Body of pancreas (tissue), 4 donors: Measurements from ENCODE around the gene CFAP77. TPM values are rescaled to one million over a fixed set of nuclear protein-coding genes. Genes with fewer than 3 reads are reported as not detected.

Source experiments
- ATAC-seq: fragments of 150-250 bp; one replicate; pipeline ENCODE4 v1.9.1; 2016
- DNase-seq, 4 donors: peaks; one replicate each; pipeline ENCODE4 v3.0.0-alpha.2; 2019
- H3K27ac ChIP-seq, 4 donors: fragments of 200-600 bp; sonication (generic); 1 replicate in 3 of 4; 2 replicates in 1 of 4; pipeline versions ENCODE4 v1.5.1 to v1.6.1; 2016 to 2019; ENCODE audit warnings: mild to moderate bottlenecking in 1 of 4, mixed read lengths in 1 of 4, moderate library complexity in 1 of 4
- H3K27me3 ChIP-seq, 2 donors: fragments of 200-600 bp; sonication (generic); one replicate each; pipeline ENCODE4 v1.6.0; 2016; ENCODE audit warnings: mild to moderate bottlenecking in 1 of 2
- H3K36me3 ChIP-seq, 2 donors: fragments of 200-600 bp; sonication (generic); replicated peaks in 1 of 2; 2 replicates each; pipeline ENCODE4 v1.5.1; 2016; ENCODE audit warnings: low read depth in 2 of 2; ENCODE audit not compliant: insufficient read depth in 1 of 2
- H3K4me1 ChIP-seq: fragments of 200-600 bp; sonication (generic); one replicate; pipeline ENCODE4 v1.6.0; 2016
- H3K4me3 ChIP-seq, 2 donors: fragments of 200-600 bp; sonication (generic); 1 replicate in 1 of 2; 2 replicates in 1 of 2; pipeline ENCODE4 v1.5.1; 2016 to 2019
- H3K9me3 ChIP-seq, 3 donors: fragments of 200-600 bp; sonication (generic); 1 replicate in 2 of 3; 2 replicates in 1 of 3; pipeline ENCODE4 v1.5.1; 2016
- POLR2A ChIP-seq, 3 donors: fragments of 450-650 bp; IDR thresholded peaks; one replicate each; pipeline ENCODE4 v1.6.1; 2016; ENCODE audit warnings: antibody characterized with exemption in 3 of 3, mild to moderate bottlenecking in 2 of 3
- WGBS, 2 donors: methylation state at CpG; one replicate each; pipeline ENCODE4 v1.1.5; 2017; 5-methylcytosine and 5-hydroxymethylcytosine counted together
- intact Hi-C: fragments of 100-400 bp; cut with DNase I; formaldehyde crosslinking; loops from one replicate; pipeline ENCODE4 v1.15.1; 2023
- total RNA-seq, 2 donors: library from RNA; depleted of rRNA; stranded (reverse); fragments of >200 nt; gene quantifications; one replicate each; pipeline ENCODE4 v1.1.0, GENCODE V29; 2016
- TF ChIP-seq, protein P1 (sequence below), 7 experiments: fragments of 450-650 bp in 4 of 7; fragments of 200-600 bp in 3 of 7; sonication (generic) in 3 of 7; IDR thresholded peaks; one replicate each; pipeline ENCODE4 v1.5.1; 2016 to 2019; ENCODE audit warnings: antibody characterized with exemption in 7 of 7

CFAP77 gene
- total RNA-seq, 2 donors from 2014 or later = not detected

DNA sequence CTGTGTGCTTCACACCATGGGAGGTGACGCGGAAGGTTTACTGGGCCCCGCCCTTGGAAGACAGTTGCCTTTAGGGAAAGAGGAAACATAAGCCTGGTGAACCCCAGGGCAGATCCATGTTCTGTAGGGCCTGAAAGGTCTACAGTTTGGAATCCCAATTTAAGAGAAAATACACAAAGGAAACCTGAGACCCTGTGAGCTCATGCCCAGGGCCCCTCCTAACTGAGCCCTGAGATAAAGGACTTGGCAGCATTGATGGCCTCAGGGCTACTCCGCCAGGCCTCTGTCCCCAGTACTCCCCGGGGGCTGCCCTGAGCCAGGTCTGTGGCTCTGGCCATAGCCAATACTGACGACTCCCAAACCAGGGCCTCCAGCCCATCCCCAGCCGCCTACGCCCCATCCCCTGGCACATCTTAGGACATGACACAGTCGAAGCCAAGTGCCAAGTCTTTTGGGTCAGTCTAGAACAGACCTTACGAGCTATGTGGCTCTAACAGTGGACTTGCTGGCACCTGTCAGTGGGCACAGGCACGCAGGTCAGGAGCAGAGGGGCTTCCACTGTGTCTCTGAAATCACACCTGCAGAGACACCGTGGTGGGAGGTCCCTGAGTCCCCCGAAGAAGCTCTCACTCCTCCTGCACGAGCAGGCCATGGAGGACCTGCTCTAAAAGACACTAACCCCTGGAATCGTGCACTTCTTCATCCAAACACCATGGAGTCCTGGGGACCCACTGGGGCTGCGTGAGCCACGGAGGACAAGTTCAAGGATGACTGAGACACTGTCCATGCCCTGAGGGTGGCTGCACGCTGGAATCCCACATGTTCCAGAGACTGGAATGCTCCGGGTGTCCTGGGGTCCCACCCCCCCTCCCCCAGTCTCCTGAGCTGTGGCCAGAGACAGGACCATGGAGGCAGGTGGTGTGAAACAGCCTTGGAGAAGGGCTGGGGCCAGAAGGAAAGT is 132.1 kb downstream of the CFAP77 start:
- 85 to 94% methylated on average over 8 to 19 of the region's 19 CpGs for WGBS, 2 donors
- no peak for ATAC-seq

DNA sequence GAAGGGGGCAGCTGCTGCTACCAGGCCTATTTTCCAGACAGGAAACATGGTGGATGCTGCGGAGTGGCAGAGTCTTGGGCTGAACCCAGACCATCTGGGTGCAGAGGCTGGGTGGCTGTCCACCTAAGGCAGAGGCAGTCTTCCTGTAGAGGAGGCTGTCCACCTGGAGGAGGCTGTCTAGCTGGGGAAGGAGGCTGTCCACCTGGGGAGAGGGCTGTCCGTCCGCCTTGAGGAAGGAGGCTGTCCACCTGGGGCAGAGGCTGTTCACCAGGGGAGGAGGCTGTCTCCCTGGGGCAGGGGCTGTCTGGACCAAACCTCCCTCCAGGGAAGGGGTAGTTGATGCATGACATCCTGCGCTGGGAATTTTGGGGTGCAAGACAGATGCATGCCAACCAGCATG is 133.2 kb downstream of the CFAP77 start:
- Histone ChIP-seq H3K4me1 (peaks cover 7% of the 10 kb centered on the region), H3K27me3 (no peaks in the 10 kb centered on the region), H3K9me3 (no peaks in the 10 kb centered on the region), H3K4me3 (no peak overlapping the region), H3K36me3 (no peaks in the 10 kb centered on the region), H3K27ac (no peak overlapping the region)
- TF ChIP-seq POLR2A (IDR thresholded peaks at IDR 0.05) = no peak
- TF ChIP-seq, protein P1, sequence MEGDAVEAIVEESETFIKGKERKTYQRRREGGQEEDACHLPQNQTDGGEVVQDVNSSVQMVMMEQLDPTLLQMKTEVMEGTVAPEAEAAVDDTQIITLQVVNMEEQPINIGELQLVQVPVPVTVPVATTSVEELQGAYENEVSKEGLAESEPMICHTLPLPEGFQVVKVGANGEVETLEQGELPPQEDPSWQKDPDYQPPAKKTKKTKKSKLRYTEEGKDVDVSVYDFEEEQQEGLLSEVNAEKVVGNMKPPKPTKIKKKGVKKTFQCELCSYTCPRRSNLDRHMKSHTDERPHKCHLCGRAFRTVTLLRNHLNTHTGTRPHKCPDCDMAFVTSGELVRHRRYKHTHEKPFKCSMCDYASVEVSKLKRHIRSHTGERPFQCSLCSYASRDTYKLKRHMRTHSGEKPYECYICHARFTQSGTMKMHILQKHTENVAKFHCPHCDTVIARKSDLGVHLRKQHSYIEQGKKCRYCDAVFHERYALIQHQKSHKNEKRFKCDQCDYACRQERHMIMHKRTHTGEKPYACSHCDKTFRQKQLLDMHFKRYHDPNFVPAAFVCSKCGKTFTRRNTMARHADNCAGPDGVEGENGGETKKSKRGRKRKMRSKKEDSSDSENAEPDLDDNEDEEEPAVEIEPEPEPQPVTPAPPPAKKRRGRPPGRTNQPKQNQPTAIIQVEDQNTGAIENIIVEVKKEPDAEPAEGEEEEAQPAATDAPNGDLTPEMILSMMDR (IDR thresholded peaks at IDR 0.05) = no peak
- intact Hi-C loops = no loop called here
- DNase-seq (no peak), ATAC-seq (no peak)
- 94 to 100% methylated on average over 1 to 4 of the region's 4 CpGs for WGBS, 2 donors

More for the DNA sequence above, 132.1 kb downstream of the CFAP77 start:
- no peaks in the 10 kb centered on the region for H3K36me3 ChIP-seq
- TF ChIP-seq, protein P1 (IDR thresholded peaks at IDR 0.05) = no peak
- no peak for TF ChIP-seq POLR2A (IDR thresholded peaks at IDR 0.05)
- H3K27me3 ChIP-seq = no peaks in the 10 kb centered on the region
- DNase-seq = no peak
- H3K4me3 ChIP-seq = no peak overlapping the region
- intact Hi-C loops = no loop called here
- no peaks in the 10 kb centered on the region for H3K9me3 ChIP-seq
- H3K4me1 ChIP-seq = peaks cover 7% of the 10 kb centered on the region
- no peak overlapping the region for H3K27ac ChIP-seq

DNA sequence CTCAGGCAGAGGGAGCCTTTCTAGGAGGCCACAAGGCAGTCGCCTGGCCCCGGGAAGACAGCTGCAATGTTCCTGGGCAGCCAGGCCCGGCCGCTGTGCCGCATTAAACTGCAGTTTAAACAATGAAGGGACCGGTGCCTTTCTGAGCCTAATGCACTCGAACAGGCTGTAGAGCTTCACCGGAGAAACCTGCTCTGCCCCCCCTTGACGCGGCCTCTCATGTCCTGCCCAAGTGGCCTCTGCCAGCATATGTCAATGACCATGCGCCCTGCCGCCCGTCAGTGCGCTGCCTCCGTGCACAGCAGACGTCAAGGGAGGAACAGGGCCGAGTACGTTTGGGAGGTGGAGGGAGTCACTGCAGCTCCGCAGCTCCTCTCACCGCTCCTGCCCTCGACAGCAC is 133.9 kb downstream of the CFAP77 start:
- Histone ChIP-seq H3K36me3 (no peaks in the 10 kb centered on the region), H3K27ac (no peak overlapping the region), H3K4me3 (no peak overlapping the region), H3K4me1 (peaks cover 7% of the 10 kb centered on the region), H3K9me3 (no peaks in the 10 kb centered on the region), H3K27me3 (no peaks in the 10 kb centered on the region)
- ATAC-seq (no peak), DNase-seq (peak in 3 of 4 donors; percentile 30 to 33 (median 33))
- 67 to 77% methylated on average over 13 to 20 of the region's 21 CpGs for WGBS, 2 donors
- intact Hi-C loops = no loop called here
- no peak for TF ChIP-seq POLR2A (IDR thresholded peaks at IDR 0.05)
- TF ChIP-seq, protein P1 (IDR thresholded peaks at IDR 0.05) = no peak

DNA sequence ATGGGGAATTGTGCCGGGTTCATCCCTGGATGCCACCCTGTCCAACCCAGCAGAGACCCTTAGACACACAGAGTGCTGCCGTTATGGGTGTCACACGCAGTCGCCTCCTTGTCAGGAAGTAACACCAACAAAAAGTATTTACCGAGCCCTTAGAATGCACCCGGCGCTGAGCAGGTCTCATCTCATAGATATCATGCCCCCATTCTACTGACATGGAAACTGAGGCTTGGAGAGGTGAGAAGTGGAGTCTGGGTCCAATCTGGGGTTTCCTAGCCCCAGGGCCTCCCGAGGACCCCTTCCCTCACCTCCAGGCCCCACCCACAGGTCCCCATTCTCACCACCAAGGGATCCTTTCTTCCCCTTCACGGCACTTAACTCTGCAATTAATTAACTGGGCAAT is 135.6 kb downstream of the CFAP77 start:
- DNase-seq (no peak), ATAC-seq (no peak)
- H3K4me3 ChIP-seq = no peak overlapping the region
- no peaks in the 10 kb centered on the region for H3K36me3 ChIP-seq
- no peaks in the 10 kb centered on the region for H3K27me3 ChIP-seq
- 72 to 86% methylated on average over 8 to 9 of the region's 9 CpGs for WGBS, 2 donors
- no peak for TF ChIP-seq POLR2A (IDR thresholded peaks at IDR 0.05)
- TF ChIP-seq, protein P1 (IDR thresholded peaks at IDR 0.05) = no peak
- intact Hi-C loops = no loop called here
- no peak overlapping the region for H3K27ac ChIP-seq
- H3K4me1 ChIP-seq = peaks cover 7% of the 10 kb centered on the region
- H3K9me3 ChIP-seq = no peaks in the 10 kb centered on the region
